ENCODE data around the gene CREBL2. TPM values are rescaled to one million over a fixed set of nuclear protein-coding genes. Genes with fewer than 3 reads are reported as not detected.

The CREBL2 gene
- total and polyA plus RNA-seq, 3 donors from 2014 or later: 42.8 to 49.6 (median 43.6) TPM

DNA sequence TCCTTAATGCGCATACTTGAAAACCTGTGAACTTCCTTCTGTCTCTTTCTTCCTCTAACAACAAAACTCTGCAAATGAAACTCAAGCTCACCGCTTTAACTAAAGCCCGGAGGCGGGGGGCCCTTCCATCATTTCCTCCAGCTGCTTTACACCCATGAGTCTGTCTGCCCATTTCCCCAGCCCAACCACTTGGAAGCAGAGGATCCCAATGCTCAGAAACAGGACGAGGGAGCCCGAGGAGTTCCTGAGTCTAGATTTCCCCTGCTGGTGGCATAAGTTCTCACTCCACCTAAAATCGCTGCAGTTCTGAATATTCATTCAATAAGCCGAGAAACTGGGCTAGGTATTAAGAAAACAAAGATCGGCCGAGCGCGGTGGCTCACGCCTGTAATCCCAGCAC is 53.5 kb downstream of the CREBL2 start:
- 56 to 76% methylated on average over 13 of the region's 13 CpGs for WGBS, 2 donors
- TF ChIP-seq, protein P1, sequence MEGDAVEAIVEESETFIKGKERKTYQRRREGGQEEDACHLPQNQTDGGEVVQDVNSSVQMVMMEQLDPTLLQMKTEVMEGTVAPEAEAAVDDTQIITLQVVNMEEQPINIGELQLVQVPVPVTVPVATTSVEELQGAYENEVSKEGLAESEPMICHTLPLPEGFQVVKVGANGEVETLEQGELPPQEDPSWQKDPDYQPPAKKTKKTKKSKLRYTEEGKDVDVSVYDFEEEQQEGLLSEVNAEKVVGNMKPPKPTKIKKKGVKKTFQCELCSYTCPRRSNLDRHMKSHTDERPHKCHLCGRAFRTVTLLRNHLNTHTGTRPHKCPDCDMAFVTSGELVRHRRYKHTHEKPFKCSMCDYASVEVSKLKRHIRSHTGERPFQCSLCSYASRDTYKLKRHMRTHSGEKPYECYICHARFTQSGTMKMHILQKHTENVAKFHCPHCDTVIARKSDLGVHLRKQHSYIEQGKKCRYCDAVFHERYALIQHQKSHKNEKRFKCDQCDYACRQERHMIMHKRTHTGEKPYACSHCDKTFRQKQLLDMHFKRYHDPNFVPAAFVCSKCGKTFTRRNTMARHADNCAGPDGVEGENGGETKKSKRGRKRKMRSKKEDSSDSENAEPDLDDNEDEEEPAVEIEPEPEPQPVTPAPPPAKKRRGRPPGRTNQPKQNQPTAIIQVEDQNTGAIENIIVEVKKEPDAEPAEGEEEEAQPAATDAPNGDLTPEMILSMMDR (IDR thresholded peaks at IDR 0.05): no peak
- TF ChIP-seq POLR2A (IDR thresholded peaks at IDR 0.05): no peak
- H3K27ac ChIP-seq: no peak overlapping the region
- H3K4me1 ChIP-seq: no peaks in the 10 kb centered on the region
- no peak for DNase-seq
- no peaks in the 10 kb centered on the region for H3K9me3 ChIP-seq
- H3K27me3 ChIP-seq: no peaks in the 10 kb centered on the region
- H3K36me3 ChIP-seq (ENCODE audit: low read depth, missing control alignments): no peaks in the 10 kb centered on the region
- H3K4me3 ChIP-seq: peak overlapping the region in 1 of 2 donors; percentile 15
- intact Hi-C loops (cut with DNase I; ENCODE audit: low total_unique reads): no loop called here

DNA sequence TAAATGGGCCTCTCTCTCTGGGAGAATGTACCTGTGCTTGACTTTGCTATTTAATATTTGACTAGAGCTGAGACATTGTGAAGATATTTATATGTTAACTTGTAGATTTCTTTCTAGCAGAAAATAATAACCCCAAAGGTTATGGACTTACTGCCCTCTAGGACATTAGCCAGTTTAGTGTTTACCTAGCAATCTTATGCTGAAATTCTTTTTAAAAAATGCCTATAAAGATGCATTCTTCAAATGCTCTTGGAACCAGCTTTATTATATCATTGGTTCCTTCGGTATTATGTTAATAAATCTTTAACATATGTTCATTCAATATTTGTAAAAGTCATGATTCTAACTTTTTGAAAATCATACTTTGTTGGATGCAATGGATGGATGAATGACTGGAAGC is 56.3 kb downstream of the CREBL2 start:
- Histone ChIP-seq H3K36me3 (ENCODE audit: low read depth, missing control alignments) (no peaks in the 10 kb centered on the region), H3K4me1 (no peaks in the 10 kb centered on the region), H3K27ac (no peak overlapping the region), H3K4me3 (no peak overlapping the region), H3K27me3 (no peaks in the 10 kb centered on the region), H3K9me3 (no peaks in the 10 kb centered on the region)
- intact Hi-C loops (cut with DNase I; ENCODE audit: low total_unique reads): no loop called here
- WGBS, 2 donors: 86 to 87% methylated on average over 1 of the region's 1 CpG
- DNase-seq: no peak
- no peak for TF ChIP-seq POLR2A (IDR thresholded peaks at IDR 0.05)
- TF ChIP-seq, protein P1 (IDR thresholded peaks at IDR 0.05): no peak

DNA sequence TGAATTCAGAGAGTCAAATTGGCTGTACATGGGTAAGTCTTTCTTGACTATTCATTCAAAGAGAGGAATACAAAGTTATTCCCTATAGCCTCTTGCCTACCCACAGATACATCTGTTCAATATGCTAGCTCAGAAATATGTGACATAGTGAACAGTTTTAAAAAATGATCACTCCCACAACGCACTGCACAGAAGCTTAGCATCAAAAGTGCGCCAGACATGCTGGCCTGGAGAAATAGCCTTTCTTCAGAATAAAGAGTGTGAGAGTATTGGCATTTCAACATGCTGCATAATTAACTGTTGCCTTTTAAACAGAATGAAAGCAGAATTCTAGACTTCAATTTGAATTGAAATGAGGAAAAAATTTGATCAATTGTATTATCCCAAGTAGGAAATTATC is 57.3 kb downstream of the CREBL2 start:
- no peak overlapping the region for H3K4me3 ChIP-seq
- intact Hi-C loops (cut with DNase I; ENCODE audit: low total_unique reads): no loop called here
- H3K9me3 ChIP-seq: no peaks in the 10 kb centered on the region
- no peaks in the 10 kb centered on the region for H3K27me3 ChIP-seq
- H3K4me1 ChIP-seq: no peaks in the 10 kb centered on the region
- no peak overlapping the region for H3K27ac ChIP-seq
- no peak for TF ChIP-seq POLR2A (IDR thresholded peaks at IDR 0.05)
- TF ChIP-seq, protein P1 (IDR thresholded peaks at IDR 0.05): no peak
- no peaks in the 10 kb centered on the region for H3K36me3 ChIP-seq (ENCODE audit: low read depth, missing control alignments)
- 96 to 97% methylated on average over 2 of the region's 2 CpGs for WGBS, 2 donors
- DNase-seq: no peak

DNA sequence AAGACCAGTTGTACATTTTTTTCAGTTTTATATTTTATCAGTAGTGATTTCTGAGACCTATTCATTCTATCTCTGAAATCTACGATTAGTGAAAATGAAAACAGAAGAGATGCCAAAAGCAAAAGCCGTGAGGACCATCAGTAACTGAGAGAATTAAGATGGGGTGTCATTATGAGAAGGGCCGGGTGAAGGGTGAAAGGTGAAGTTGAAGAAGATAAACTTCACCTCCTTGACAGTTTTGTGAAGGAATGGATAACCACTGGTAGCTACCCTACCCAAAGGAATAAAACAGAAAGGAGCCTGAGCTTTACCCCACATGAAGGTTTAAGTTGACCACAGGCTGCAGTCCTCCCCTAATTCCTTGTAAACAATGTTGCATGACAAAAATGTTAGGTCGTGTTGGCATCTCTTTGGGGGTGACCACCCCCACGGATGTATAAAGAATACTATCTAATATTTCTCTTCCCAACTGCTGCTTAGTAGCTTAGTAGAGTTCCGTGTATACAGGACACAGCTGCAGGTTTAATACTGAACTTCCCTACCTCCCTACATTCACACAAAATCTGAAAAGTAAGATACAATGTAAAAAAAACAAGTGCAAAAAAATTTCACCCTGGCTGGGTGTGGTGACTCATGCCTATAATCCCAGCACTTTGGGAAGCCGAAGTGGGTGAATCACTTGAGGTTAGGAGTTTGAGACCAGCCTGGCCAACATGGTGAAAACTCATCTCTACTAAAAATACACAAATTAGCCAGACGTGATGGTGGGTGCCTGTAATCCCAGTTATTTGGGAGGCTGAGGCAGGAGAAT is 60.4 kb downstream of the CREBL2 start:
- no peaks in the 10 kb centered on the region for H3K27me3 ChIP-seq
- H3K9me3 ChIP-seq: no peaks in the 10 kb centered on the region
- DNase-seq: no peak
- no peak overlapping the region for H3K27ac ChIP-seq
- H3K36me3 ChIP-seq (ENCODE audit: low read depth, missing control alignments): no peaks in the 10 kb centered on the region
- intact Hi-C loops (cut with DNase I; ENCODE audit: low total_unique reads): no loop called here
- no peak for TF ChIP-seq POLR2A (IDR thresholded peaks at IDR 0.05)
- TF ChIP-seq, protein P1 (IDR thresholded peaks at IDR 0.05): no peak
- 62 to 70% methylated on average over 8 of the region's 8 CpGs for WGBS, 2 donors
- no peaks in the 10 kb centered on the region for H3K4me1 ChIP-seq
- no peak overlapping the region for H3K4me3 ChIP-seq

DNA sequence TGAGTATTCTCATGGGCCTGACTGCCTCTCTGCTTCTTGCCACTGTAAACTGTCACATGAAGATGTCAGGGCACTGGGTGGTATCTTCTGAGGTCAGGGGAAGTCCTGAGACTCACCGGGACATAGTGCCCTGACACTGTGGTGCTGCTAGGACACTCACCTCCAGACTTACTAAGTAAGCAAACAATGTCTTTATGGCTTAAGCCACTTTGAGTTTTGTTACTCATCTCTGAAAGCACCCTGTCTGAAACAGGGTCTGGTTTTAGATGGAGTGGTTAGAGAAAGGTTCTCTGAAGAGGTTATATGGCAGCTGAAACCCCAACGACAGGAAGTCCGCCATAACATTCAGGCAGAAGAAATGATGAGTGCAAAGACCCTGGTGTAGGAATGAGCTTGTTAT is 61.6 kb downstream of the CREBL2 start:
- WGBS, 2 donors: 80 to 97% methylated on average over 3 of the region's 3 CpGs
- no peak for DNase-seq
- Histone ChIP-seq H3K27me3 (no peaks in the 10 kb centered on the region), H3K4me3 (no peak overlapping the region), H3K9me3 (no peaks in the 10 kb centered on the region), H3K4me1 (no peaks in the 10 kb centered on the region), H3K27ac (no peak overlapping the region), H3K36me3 (ENCODE audit: low read depth, missing control alignments) (no peaks in the 10 kb centered on the region)
- no peak for TF ChIP-seq POLR2A (IDR thresholded peaks at IDR 0.05)
- TF ChIP-seq, protein P1 (IDR thresholded peaks at IDR 0.05): no peak
- intact Hi-C loops (cut with DNase I; ENCODE audit: low total_unique reads): no loop called here

All from testis (tissue), 3 donors.